ENCODE measurements around the gene WWOX. TPM values are rescaled to one million over a fixed set of nuclear protein-coding genes. Genes with fewer than 3 reads are reported as not detected.

The WWOX gene
- total and polyA plus RNA-seq, 2 of the 13 experiments (the other 11 are each of a cell fraction or from before 2014, with no cell fraction given), result 9.1 to 37.4 TPM

- WGBS (ENCODE audit: low lambda C conversion rate), result 100% methylated on average over 2 of the region's 3 CpGs
- Histone ChIP-seq H3K79me2 (ENCODE audit: insufficient read depth, low read length) (no peaks in the 10 kb centered on the region), H3K9me3 (ENCODE audit: low read length) (peaks cover 18% of the 10 kb centered on the region; the same call in 1 of the 2 replicates), H3K9ac (ENCODE audit: insufficient read depth, low read depth, low read length) (no peak overlapping the region), H3K4me1 (ENCODE audit: insufficient read depth, low read length) (no peaks in the 10 kb centered on the region), H4K20me1 (ENCODE audit: insufficient read depth, low read length) (no peaks in the 10 kb centered on the region), H3K36me3 (replicated peaks in 1 of 2; ENCODE audit: control insufficient read depth in 1 of 2, insufficient read depth in 2 of 2, low read length in 2 of 2) (no peaks in the 10 kb centered on the region), H3K27ac (ENCODE audit: extremely low read length, insufficient read depth, low read length) (no peak overlapping the region), H2AFZ (ENCODE audit: low read length) (no peak overlapping the region), H3K27me3 (ENCODE audit: control insufficient read depth in 1 of 2, insufficient read depth in 2 of 2, low read length in 2 of 2) (no peaks in the 10 kb centered on the region), H3K4me2 (ENCODE audit: low read depth, low read length) (no peak overlapping the region), H3K4me3 (replicated peaks in 1 of 3; ENCODE audit: insufficient read depth in 1 of 3, low read depth in 2 of 3, low read length in 3 of 3) (no peak overlapping the region)
- intact Hi-C loops (cut with micrococcal nuclease; ENCODE audit: unreplicated experiment) (no loop called here), in situ Hi-C loops (cut with HindIII; ENCODE audit: extremely low pct_ligation_motif_present, low pct_unique_long_range_greater_than_20kb) (no loop called here)
- POLR2A ChIA-PET, result no interaction called here
- FAIRE-seq (no peak), DNase-seq (ENCODE audit: low spot score) (no peak), ATAC-seq (no peak)
- CTCF ChIA-PET (ENCODE audit: low intra/inter-chr PET ratio, low total read pairs), result no interaction called here
- no peak for TF ChIP-seq ZNF143 (CRISPR knock-in tag; IDR thresholded peaks at IDR 0.05)
- TF ChIP-seq SATB2 (CRISPR knock-in tag; IDR thresholded peaks at IDR 0.05), result no peak
- no peak for TF ChIP-seq ZNF646 (CRISPR knock-in tag; IDR thresholded peaks at IDR 0.05)
- no peak for TF ChIP-seq EZH2 (conservative IDR thresholded peaks at IDR 0.05; ENCODE audit: low read depth, low read length)
- no peak for TF ChIP-seq ZNF841 (CRISPR knock-in tag; IDR thresholded peaks at IDR 0.05; ENCODE audit: borderline replicate concordance)
- no peak for TF ChIP-seq ZNF570 (CRISPR knock-in tag; IDR thresholded peaks at IDR 0.05; ENCODE audit: borderline replicate concordance)
- no peak for TF ChIP-seq GATA4 (IDR thresholded peaks at IDR 0.05; ENCODE audit: borderline replicate concordance, low read depth)
- no peak for TF ChIP-seq RXRB (CRISPR knock-in tag; IDR thresholded peaks at IDR 0.05; ENCODE audit: borderline replicate concordance)
- no peak for TF ChIP-seq CCAR2 (optimal IDR thresholded peaks at IDR 0.05; ENCODE audit: low read depth, low read length)
- no peak for TF ChIP-seq HCFC1 (IDR thresholded peaks at IDR 0.05; ENCODE audit: low read depth, low read length)
- TF ChIP-seq SNAI1 (CRISPR knock-in tag; IDR thresholded peaks at IDR 0.05; ENCODE audit: borderline replicate concordance), result no peak
- BruUV-seq (replicated peaks), result no TSS peak
Observed at GRCh38 chr16:78413651-78414050, 314.2 kb downstream of the WWOX start.
